Heart left ventricle (tissue), 13 donors: ENCODE data around the gene NHLH1.

Experiments
- CTCF ChIP-seq, 12 donors: fragments of 200-600 bp; sonication (generic) in 4 of 12; IDR thresholded peaks; one replicate each; pipeline versions ENCODE4 v1.5.0 to v1.8.0; 2018 to 2022; ENCODE audit warnings: antibody characterized with exemption in 12 of 12, mild to moderate bottlenecking in 5 of 12
- POLR2A ChIP-seq, 2 donors: fragments of 450-650 bp; IDR thresholded peaks; one replicate each; pipeline ENCODE4 v1.6.1; 2017; ENCODE audit warnings: antibody characterized with exemption in 2 of 2, mild to moderate bottlenecking in 2 of 2, moderate library complexity in 2 of 2
- donor health status: ischemic (EF 13 %, LVEDD 7.1; RV severe dilation, severe dysfunction).
- donor health status: DM: no; HTN: yes; CAD: no.
- donor health status: DM: no; HTN: no; CAD: no.
- donor health status: ischemic (EF 25% LVEDD 6.9; RV normal size, moderate dysfunction).
- donor health status: ischemic (EF 25% LVEDD 5.7; RV mildly dilated, moderate dysfunction).
- donor health status: ischemic (EF 35%, LVEDD 5.7; RV mildly dilated, moderate dysfunction).
- donor health status: nonischemic (EF 11% LVEDD 7.7; RV severe dilation, severe dysfunction).
- donor health status: DM: yes; HTN: yes; CAD: no.
- donor health status: PGD.
- donor health status: ischemic (EF 29% LVEDD 5.4; RV normal size, mild dysfunction).
- donor health status: nonischemic (EF 23%, LVEDD 6.1; RV moderate dilation, normal function).

GRCh38 chr1:160374306-160375110 lies 7.6 kb downstream of the NHLH1 start:
- no peak for TF ChIP-seq POLR2A (IDR thresholded peaks at IDR 0.05)
- no peak for TF ChIP-seq CTCF (IDR thresholded peaks at IDR 0.05)
